Mucosa of descending colon (tissue), 3 donors: ENCODE measurements around the gene ZNF318. TPM values are rescaled to one million over a fixed set of nuclear protein-coding genes. Genes with fewer than 3 reads are reported as not detected.
"Not testable (repeated sequence)": the region's sequence is repeated elsewhere in the genome, so short reads cannot be mapped to it uniquely, and the experiment has no call there.

Experiments
- ATAC-seq: fragments of 200-7000 bp; cut with Tn5 transposase; one replicate; pipeline ENCODE4 v1.9.1; 2020; ENCODE audit warnings: mild to moderate bottlenecking, moderate library complexity
- DNase-seq, 3 donors: peaks; one replicate each; pipeline ENCODE4 v3.0.0-alpha.2; 2020
- H3K36me3 ChIP-seq: fragments of 200-600 bp; one replicate; pipeline ENCODE4 v1.8.0; 2021; ENCODE audit warnings: low read depth, mild to moderate bottlenecking
- H3K4me1 ChIP-seq: fragments of 200-600 bp; one replicate; pipeline ENCODE4 v1.8.0; 2021; ENCODE audit warnings: low read depth, mild to moderate bottlenecking
- H3K4me3 ChIP-seq: fragments of 200-600 bp; one replicate; pipeline ENCODE4 v1.8.0; 2021; ENCODE audit warnings: mild to moderate bottlenecking
- H3K9me3 ChIP-seq: fragments of 200-600 bp; one replicate; pipeline ENCODE4 v1.8.0; 2021; ENCODE audit warnings: mild to moderate bottlenecking
- intact Hi-C, 2 donors: fragments of 100-400 bp; cut with DNase I in 1 of 2; cut with micrococcal nuclease in 1 of 2; formaldehyde crosslinking; loops; one replicate each; pipeline versions ENCODE4 v1.11.0 to v1.11.1; 2022; cut with DNase I, micrococcal nuclease
- total RNA-seq, 3 donors: library from RNA; stranded (reverse); fragmentation: NEBNext Ultra II Directional in 2 of 3; extraction: Animal tissue kit (Norgen Biotek cat#: 25700) in 2 of 3; gene quantifications; one replicate each; pipeline versions ENCODE4 v1.2.1 to v1.2.4, GENCODE V29; 2021 to 2023
- TF ChIP-seq, protein P1 (sequence below): fragments of 200-600 bp; IDR thresholded peaks from one replicate; pipeline ENCODE4 v1.8.0; 2022; ENCODE audit warnings: antibody characterized with exemption, mild to moderate bottlenecking
- donor health status: DM: no; HTN: no; CAD: no; lungs with moderate emphysema.
- donor health status: DM: no; HTN: no; CAD: no.
- donor health status: DM: no; HTN: yes; CAD: no.

Gene ZNF318
- total RNA-seq, 3 donors from 2014 or later = 12.4 to 24.3 (median 16.9) TPM

DNA sequence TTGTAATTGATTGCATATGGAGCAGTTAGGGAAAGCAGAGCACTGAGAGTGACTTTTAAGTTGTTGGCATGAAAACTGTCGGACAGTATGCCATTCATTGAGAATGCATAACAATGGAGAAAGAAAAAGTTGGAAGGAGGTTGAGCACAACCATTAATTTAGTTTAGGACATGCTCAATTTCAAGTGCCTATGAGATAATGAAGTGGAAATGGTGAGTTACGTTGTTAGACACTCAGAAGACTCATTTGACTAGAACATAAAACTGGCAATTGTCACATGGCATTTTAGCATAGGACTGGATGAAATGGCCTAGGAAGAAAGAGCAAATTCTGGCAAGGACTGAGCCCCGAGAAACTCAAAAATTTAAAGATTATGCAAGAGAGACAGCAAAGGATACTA, 22.0 kb downstream of the ZNF318 start:
- no peak for ATAC-seq
- TF ChIP-seq, protein P1, sequence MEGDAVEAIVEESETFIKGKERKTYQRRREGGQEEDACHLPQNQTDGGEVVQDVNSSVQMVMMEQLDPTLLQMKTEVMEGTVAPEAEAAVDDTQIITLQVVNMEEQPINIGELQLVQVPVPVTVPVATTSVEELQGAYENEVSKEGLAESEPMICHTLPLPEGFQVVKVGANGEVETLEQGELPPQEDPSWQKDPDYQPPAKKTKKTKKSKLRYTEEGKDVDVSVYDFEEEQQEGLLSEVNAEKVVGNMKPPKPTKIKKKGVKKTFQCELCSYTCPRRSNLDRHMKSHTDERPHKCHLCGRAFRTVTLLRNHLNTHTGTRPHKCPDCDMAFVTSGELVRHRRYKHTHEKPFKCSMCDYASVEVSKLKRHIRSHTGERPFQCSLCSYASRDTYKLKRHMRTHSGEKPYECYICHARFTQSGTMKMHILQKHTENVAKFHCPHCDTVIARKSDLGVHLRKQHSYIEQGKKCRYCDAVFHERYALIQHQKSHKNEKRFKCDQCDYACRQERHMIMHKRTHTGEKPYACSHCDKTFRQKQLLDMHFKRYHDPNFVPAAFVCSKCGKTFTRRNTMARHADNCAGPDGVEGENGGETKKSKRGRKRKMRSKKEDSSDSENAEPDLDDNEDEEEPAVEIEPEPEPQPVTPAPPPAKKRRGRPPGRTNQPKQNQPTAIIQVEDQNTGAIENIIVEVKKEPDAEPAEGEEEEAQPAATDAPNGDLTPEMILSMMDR = no peak
- H3K4me1 ChIP-seq = no peaks in the 10 kb centered on the region

DNA sequence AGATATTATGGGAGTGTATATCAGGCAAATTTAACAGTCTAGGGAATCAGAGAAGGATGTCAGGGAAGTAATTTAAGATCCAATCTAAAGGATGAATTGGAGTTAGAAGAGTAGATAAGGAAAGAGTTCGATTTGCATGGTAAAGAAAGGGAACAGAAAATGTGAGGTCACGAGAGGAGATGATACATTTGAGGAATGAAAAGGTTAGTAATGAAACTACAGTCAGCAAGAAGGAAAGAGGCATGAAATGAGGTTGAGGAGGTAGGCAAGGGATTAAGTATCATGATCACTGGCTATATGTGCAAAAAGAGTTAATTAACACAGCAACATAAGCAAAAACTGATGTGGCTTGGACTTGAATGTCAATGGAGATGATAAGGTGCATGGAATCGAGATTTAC, 22.4 kb downstream of the ZNF318 start:
- DNase-seq (no peak), ATAC-seq (no peak)
- intact Hi-C loops = no loop called here
- no peaks in the 10 kb centered on the region for H3K9me3 ChIP-seq
- TF ChIP-seq, protein P1 = no peak
- no peaks in the 10 kb centered on the region for H3K4me1 ChIP-seq
- no peaks in the 10 kb centered on the region for H3K36me3 ChIP-seq
- no peak overlapping the region for H3K4me3 ChIP-seq

More for the DNA sequence above, 22.0 kb downstream of the ZNF318 start:
- Histone ChIP-seq H3K4me3 (no peak overlapping the region), H3K36me3 (no peaks in the 10 kb centered on the region), H3K9me3 (no peaks in the 10 kb centered on the region)
- intact Hi-C loops = no loop called here
- DNase-seq = no peak

DNA sequence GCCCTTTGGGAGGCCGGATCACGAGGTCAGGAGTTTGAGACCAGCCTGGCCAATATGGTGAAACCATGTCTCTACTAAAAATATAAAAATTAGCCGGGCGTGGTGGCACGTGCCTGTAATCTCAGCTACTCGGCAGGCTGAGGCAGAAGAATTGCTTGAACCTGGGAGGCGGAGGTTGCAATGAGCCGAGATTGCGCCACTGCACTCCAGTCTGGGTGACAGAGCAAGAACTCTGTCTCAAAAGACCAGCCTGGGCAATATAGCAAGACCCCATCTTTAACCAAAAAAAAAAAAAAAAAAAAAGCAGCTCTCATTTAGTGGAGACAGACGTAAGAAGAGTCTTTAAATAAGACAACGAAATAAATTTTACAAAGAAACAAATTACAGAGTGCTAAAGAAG, 23.2 kb downstream of the ZNF318 start:
- H3K4me3 ChIP-seq, H3K36me3 ChIP-seq, DNase-seq, intact Hi-C loops, H3K4me1 ChIP-seq, H3K9me3 ChIP-seq, ATAC-seq: not testable (repeated sequence)

DNA sequence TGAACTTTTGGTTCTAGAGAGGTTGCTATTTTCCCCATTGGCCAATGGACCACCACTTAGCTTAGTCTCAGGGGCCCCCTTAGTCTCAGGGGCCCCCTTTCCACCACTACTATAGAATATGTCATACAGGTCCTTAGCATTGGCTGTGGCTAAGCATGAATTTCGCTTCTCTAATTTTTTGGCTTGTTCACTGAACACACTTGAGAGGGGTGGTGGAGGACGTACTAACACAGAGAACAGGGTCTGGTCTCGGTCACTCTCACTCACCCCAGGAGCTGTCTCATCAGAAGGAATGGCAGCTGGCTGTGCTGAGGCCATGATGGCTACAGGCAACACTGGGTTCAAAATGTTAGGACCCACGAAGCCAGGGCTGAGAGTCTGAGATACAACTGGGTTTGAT, 30.3 kb downstream of the ZNF318 start:
- intact Hi-C loops = loop anchor here (5.0 to 10.0 kb wide), 2 partner anchors 74 to 77 kb away; no protein-coding TSS in a partner anchor
- Histone ChIP-seq H3K4me3 (no peak overlapping the region), H3K4me1 (peaks cover 7% of the 10 kb centered on the region), H3K36me3 (no peaks in the 10 kb centered on the region), H3K9me3 (no peaks in the 10 kb centered on the region)
- ATAC-seq (no peak), DNase-seq (no peak)
- TF ChIP-seq, protein P1 = no peak

DNA sequence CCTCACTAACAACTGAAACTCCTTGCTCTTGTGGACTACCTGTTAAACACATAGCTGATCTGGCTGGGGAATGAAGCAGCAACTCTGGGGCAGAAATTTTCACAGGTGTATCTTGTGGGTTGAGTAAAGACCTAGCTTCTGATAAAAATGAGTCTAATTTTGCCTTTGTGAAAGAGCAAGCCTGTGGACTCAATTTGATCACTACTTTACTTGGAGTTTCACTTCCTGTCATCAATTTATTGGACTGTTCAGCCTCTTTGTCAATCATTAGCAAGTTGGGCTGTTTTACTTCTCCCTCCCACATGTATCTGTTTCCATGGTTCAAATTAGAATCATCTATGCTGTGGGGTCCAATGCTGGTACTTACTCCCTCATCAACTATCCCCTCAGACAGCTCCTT, 31.2 kb downstream of the ZNF318 start:
- peaks cover 7% of the 10 kb centered on the region for H3K4me1 ChIP-seq
- intact Hi-C loops = loop anchor here (5.0 to 10.0 kb wide), 2 partner anchors 73 to 76 kb away; no protein-coding TSS in a partner anchor
- no peak overlapping the region for H3K4me3 ChIP-seq
- DNase-seq = no peak
- ATAC-seq = no peak
- H3K36me3 ChIP-seq = no peaks in the 10 kb centered on the region
- H3K9me3 ChIP-seq = no peaks in the 10 kb centered on the region
- TF ChIP-seq, protein P1 = no peak

DNA sequence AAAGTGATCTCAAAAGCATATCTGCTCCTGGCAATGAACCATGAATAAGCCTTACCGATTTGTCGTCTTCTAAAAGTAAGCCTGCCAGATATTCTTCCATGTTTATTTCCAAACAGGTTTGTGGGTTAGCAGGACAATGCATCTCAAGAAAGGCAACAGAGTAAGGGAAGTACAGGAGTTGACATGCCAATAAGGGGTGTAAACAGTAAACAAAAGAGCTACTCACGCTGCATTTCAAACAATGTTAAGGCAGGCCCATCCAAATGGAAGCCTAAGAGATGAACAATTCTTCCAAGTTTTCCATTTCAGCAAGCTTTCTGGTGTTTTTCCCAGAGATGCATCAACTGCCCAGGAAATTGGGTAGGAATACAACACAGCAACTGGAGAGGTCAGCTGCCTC, 33.1 kb downstream of the ZNF318 start:
- Histone ChIP-seq H3K4me1 (peaks cover 7% of the 10 kb centered on the region), H3K36me3 (no peaks in the 10 kb centered on the region), H3K9me3 (no peaks in the 10 kb centered on the region), H3K4me3 (no peak overlapping the region)
- TF ChIP-seq, protein P1 = no peak
- ATAC-seq (no peak), DNase-seq (no peak)
- intact Hi-C loops = loop anchor here (5.0 to 10.0 kb wide), 2 partner anchors 72 to 74 kb away; no protein-coding TSS in a partner anchor
